Fibroblast of pulmonary artery (primary cell): ENCODE data around the gene NUDT14.

Experiments used
- DNase-seq: peaks from one replicate; pipeline ENCODE4 v3.0.0-alpha.2; 2010; ENCODE audit warnings: low read depth
- H3K4me3 ChIP-seq: replicated peaks from 2 replicates; pipeline ENCODE4 v1.5.1; 2011; ENCODE audit warnings: low read depth, mild to moderate bottlenecking, control low read depth, low read length, moderate library complexity
- TF ChIP-seq, protein P1 (sequence below): IDR thresholded peaks from 2 replicates; pipeline ENCODE4 v1.5.1; 2011; ENCODE audit warnings: mild to moderate bottlenecking, control low read depth, low read length, inconsistent platforms; ENCODE audit errors: missing control alignments

Gene NUDT14

DNA sequence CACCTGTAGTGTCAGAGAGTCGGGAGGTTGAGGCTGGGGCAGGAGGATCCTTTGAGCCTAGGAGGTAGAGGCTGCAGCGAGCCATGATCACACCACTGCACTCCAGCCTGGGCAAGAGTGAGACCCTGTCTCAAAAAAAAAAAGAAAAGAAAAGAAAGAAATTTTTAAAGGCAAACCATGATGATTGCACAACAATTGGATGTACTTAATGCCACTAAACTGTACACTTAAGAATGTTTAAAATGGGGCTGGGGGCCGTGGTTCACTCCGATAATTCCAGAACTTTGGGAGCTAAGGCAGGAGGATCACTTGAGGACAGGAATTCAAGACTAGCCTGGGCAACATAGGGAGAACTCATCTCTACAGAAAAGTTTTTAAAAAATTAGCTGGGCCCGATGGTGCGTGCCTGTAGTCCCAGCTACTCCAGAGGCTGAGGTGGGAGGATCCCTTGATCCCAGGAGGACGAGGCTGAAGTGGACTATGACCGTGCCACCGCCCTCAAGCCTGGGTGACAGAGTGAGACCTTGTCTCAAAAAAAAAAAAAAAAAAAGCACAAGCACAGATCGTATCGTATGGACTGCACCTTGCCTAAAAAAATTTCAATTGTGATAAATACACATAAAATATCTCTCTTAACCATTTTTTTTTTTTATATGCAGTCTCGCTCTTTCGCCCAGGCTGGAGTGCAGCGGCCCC lies 45.3 kb downstream of the NUDT14 start:
- TF ChIP-seq, protein P1, sequence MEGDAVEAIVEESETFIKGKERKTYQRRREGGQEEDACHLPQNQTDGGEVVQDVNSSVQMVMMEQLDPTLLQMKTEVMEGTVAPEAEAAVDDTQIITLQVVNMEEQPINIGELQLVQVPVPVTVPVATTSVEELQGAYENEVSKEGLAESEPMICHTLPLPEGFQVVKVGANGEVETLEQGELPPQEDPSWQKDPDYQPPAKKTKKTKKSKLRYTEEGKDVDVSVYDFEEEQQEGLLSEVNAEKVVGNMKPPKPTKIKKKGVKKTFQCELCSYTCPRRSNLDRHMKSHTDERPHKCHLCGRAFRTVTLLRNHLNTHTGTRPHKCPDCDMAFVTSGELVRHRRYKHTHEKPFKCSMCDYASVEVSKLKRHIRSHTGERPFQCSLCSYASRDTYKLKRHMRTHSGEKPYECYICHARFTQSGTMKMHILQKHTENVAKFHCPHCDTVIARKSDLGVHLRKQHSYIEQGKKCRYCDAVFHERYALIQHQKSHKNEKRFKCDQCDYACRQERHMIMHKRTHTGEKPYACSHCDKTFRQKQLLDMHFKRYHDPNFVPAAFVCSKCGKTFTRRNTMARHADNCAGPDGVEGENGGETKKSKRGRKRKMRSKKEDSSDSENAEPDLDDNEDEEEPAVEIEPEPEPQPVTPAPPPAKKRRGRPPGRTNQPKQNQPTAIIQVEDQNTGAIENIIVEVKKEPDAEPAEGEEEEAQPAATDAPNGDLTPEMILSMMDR = no peak
- DNase-seq = no peak
- no peak overlapping the region for H3K4me3 ChIP-seq

DNA sequence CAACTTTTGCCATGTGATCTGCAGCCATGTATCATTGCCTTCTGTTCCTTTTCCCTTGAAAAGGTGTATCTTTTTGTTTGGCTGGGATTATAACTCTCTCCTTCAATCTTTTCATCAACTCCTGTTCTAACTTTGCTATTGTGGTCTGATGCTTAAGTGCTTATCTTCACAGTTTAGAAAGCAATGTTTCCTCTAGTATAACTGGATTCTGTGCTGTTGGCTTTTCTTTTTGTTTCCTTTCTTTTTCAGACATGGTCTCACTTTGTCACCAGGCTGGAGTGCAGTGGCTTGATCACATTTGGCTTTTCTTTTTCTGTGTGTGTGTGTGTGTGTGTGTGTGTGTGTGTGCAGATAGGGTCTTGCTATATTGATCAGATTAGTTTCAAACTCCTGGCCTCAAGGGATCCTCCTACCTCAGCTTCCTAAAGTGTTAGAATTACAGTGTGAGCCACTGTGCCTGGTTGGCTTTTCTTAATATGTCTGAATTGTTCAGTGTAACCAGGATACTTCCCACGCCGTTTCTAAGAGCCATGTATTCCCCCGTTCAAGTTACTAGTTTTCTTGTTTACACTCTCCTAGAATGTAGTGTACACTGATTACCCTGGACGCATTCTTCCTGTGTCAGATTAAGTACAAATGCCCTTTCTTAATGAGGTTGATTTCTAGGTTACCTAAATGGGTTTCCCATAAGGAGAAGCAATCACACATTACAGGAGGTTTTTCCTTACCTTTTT lies 48.0 kb downstream of the NUDT14 start:
- DNase-seq = no peak
- TF ChIP-seq, protein P1 = no peak
- H3K4me3 ChIP-seq = no peak overlapping the region

DNA sequence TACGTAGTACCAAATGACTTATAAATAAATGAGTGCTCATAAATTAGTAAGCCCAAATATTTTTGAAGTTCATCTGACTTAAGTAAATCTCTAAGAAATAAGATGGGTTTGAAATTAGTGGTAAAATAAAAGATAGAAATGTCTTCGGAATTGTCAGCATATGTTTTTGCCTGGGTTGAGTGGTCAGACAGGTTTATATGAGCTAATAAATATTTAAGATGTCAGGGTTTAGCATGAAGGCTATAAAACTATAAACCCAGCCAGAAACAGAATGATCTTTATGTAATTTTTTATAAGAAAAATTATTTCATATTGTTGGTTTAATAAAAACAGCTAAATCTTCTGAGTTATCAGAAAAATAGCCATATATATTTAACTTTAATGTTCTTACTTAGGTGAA lies 49.9 kb downstream of the NUDT14 start:
- no peak for DNase-seq
- TF ChIP-seq, protein P1 = no peak

DNA sequence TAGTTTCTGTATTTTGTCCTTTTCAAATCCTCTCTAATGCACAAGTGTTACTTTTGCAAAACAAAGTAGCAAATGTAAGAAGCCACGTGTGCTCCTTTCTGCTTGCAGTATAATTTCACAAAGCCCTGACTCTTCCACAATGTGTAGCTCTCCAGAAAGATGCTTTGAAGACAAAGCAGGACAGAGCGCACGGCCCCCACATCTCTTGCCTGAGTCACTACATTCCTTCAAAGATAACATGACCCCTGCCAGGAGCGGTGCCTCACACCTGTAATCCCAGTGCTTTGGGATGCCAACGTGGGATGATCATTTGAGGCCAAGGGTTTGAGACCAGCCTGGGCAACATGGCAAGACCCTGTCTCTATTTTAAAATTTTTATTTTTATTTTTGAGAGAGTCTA lies 53.1 kb downstream of the NUDT14 start:
- H3K4me3 ChIP-seq = no peak overlapping the region
- TF ChIP-seq, protein P1 = no peak
- no peak for DNase-seq

More for the DNA sequence above, 49.9 kb downstream of the NUDT14 start:
- H3K4me3 ChIP-seq = no peak overlapping the region

DNA sequence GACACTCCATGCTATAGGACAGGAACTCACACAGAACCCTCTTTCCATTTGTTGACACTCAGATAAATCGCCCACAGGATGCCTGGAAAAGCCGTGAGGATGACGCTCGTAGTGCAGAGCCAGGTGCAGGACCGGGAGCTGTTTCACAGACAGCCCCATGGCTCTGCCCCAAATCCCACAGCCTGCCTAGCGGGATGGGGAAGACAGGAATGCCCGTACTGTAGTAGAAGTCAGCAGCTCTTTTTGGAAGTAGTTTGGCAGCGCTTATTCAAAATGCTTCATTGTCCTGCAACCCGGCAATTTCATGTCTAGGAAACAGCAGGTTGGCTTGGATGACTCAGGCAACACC lies 54.2 kb downstream of the NUDT14 start:
- no peak overlapping the region for H3K4me3 ChIP-seq
- DNase-seq = no peak
- TF ChIP-seq, protein P1 = no peak

DNA sequence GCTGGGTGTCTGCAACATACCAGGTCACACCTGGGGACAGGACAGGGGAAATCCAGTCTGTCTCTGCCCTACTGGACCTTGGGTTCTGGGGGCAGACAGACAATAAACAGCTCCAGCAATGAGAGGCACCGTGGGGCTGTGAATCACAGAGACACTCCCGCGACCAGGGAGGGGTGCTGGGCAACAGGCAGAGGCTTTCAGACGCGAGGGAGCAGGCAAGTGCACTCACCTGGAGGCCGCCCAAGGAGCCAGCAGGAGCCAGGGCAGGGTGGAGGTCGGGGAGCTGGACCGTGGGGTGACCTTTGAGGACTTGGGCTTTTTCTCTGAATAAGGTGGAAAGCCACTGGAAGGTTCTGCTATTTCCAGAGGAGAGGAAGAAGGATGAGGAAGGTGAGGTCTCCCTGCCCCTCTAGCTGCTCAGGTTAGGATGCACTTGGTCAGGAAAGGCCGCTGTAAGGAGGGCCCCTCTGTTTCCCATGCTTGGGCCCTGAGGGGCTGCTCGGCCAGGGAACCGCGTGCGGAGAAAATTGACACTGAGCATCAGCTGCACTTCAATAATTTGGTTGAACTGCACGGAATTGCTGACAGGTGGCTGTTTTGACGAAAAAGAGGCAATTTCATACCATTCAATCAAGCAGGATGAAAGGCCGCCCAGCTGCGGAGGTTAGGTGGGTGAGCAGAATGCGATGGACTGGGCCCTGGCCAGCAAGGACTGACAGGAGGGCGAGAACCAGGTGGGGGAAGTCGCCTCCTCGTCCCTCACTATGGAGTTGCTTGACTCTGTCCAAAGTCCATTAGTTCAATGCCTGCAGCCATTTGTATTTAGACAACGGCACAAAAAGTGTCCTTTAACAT lies 54.8 kb downstream of the NUDT14 start:
- no peak for DNase-seq
- TF ChIP-seq, protein P1 = no peak
- no peak overlapping the region for H3K4me3 ChIP-seq
